NOMO-1 treated with DMSO at 0.1 percent for 48 hours (cell line): Measurements from ENCODE around the gene ATG5.

Experiments used
- DNase-seq: peaks from one replicate; lab custom pipeline; 2025; ENCODE audit not compliant: unreplicated experiment; lab: John Stamatoyannopoulos, UW

The ATG5 gene

GRCh38 chr6:106325336-106326178 is at the start of gene ATG5:
Gene ATG5 (minus strand): TSS chr6:106325760. CDS start chr6:106316208, 9,552 bp downstream.
- peak; percentile 99 for DNase-seq

GRCh38 chr6:106373502-106374239 is 48.1 kb upstream of the ATG5 start:
- DNase-seq, result no peak

- no peak for DNase-seq
Observed at GRCh38 chr6:106372838-106373501, 47.4 kb upstream of the ATG5 start.

- no peak for DNase-seq
Observed at GRCh38 chr6:106370639-106371038, 45.1 kb upstream of the ATG5 start.

- DNase-seq, result no peak
Observed at GRCh38 chr6:106369739-106370138, 44.2 kb upstream of the ATG5 start.

- DNase-seq, result no peak
Observed at GRCh38 chr6:106363401-106364138, 38.0 kb upstream of the ATG5 start.

- peak; percentile 19 for DNase-seq
Observed at GRCh38 chr6:106360989-106361430, 35.5 kb upstream of the ATG5 start.

GRCh38 chr6:106360410-106360988 is 34.9 kb upstream of the ATG5 start, which contains the start of gene CRYBG1:
Gene CRYBG1 (plus strand): TSS chr6:106360717. CDS start chr6:106360909, 192 bp downstream.
- peak; percentile 25 for DNase-seq

GRCh38 chr6:106359959-106360409 is 34.4 kb upstream of the ATG5 start:
- no peak for DNase-seq

- no peak for DNase-seq
Observed at GRCh38 chr6:106356378-106356777, 30.8 kb upstream of the ATG5 start.

GRCh38 chr6:106347219-106347618 is 21.7 kb upstream of the ATG5 start:
- DNase-seq, result no peak

GRCh38 chr6:106339334-106340029 is 13.9 kb upstream of the ATG5 start:
- peak; percentile 71 for DNase-seq

- DNase-seq, result peak; percentile 43
Observed at GRCh38 chr6:106334646-106335448, 9.3 kb upstream of the ATG5 start.

- peak; percentile 11 for DNase-seq
Observed at GRCh38 chr6:106324726-106325335, 729 bp downstream of the ATG5 start.

GRCh38 chr6:106321940-106322339 is 3.6 kb downstream of the ATG5 start:
- DNase-seq, result no peak

GRCh38 chr6:106318851-106319250 is 6.7 kb downstream of the ATG5 start:
- peak; percentile 17 for DNase-seq

GRCh38 chr6:106318061-106318460 is 7.5 kb downstream of the ATG5 start:
- DNase-seq, result no peak

GRCh38 chr6:106316375-106316766 is 9.2 kb downstream of the ATG5 start:
- DNase-seq, result no peak
